GM19238 (cell line): ENCODE data around the gene NDUFV1.
"Not testable (repeated sequence)": the region's sequence is repeated elsewhere in the genome, so short reads cannot be mapped to it uniquely, and the experiment has no call there.

ENCODE experiments used
- DNase-seq: peaks from one replicate; pipeline ENCODE4 v3.0.0; 2011; ENCODE audit warnings: low spot score; ENCODE audit not compliant: insufficient read length

NDUFV1 gene

GRCh38 chr11:67654225-67654624 lies 47.5 kb downstream of the NDUFV1 start:
- no peak for DNase-seq

- no peak for DNase-seq
Measured at GRCh38 chr11:67656278-67656922, 49.7 kb downstream of the NDUFV1 start.

GRCh38 chr11:67657300-67657699 lies 50.6 kb downstream of the NDUFV1 start:
- DNase-seq = no peak

- not testable (repeated sequence) for DNase-seq
Measured at GRCh38 chr11:67659651-67660165, 53.0 kb downstream of the NDUFV1 start.

GRCh38 chr11:67660752-67661151 lies 54.0 kb downstream of the NDUFV1 start:
- not testable (repeated sequence) for DNase-seq
